Breast epithelium (tissue), 3 donors: ENCODE data around the gene NUDT1.

Source experiments
- POLR2A ChIP-seq: fragments of 450-650 bp; IDR thresholded peaks from one replicate; pipeline ENCODE4 v1.6.1; 2016; ENCODE audit warnings: antibody characterized with exemption, mild to moderate bottlenecking, moderate library complexity
- POLR2AphosphoS5 ChIP-seq, 3 donors: sonication (generic); formaldehyde crosslinking; IDR thresholded peaks; one replicate each; pipeline ENCODE4 v1.6.1; 2017; ENCODE audit warnings: antibody characterized with exemption in 3 of 3
- TF ChIP-seq, protein P1 (sequence below), 3 donors: fragments of 450-650 bp; IDR thresholded peaks; one replicate each; pipeline ENCODE4 v1.5.1; 2016 to 2017; ENCODE audit warnings: antibody characterized with exemption in 3 of 3, mild to moderate bottlenecking in 3 of 3, moderate library complexity in 3 of 3

DNA sequence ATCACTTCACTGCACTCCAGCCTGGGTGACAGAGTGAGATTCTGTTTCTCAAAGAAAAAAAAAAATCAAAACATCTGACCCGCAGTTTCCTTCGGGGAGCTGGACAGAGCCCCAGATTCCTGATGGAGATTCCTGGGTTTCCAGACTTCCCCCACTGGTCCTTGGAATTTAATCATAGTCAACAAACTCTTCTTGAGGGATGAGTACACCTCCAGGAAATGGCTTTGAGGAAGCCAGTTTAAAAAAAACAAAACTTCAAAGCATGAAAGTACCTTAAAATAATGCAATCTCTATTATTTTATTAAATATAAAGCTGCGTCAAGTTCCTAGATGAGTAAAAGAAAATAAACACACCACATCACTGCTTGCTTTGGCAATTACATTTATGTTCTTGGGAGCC, 8.1 kb upstream of the NUDT1 start:
- TF ChIP-seq, protein P1, sequence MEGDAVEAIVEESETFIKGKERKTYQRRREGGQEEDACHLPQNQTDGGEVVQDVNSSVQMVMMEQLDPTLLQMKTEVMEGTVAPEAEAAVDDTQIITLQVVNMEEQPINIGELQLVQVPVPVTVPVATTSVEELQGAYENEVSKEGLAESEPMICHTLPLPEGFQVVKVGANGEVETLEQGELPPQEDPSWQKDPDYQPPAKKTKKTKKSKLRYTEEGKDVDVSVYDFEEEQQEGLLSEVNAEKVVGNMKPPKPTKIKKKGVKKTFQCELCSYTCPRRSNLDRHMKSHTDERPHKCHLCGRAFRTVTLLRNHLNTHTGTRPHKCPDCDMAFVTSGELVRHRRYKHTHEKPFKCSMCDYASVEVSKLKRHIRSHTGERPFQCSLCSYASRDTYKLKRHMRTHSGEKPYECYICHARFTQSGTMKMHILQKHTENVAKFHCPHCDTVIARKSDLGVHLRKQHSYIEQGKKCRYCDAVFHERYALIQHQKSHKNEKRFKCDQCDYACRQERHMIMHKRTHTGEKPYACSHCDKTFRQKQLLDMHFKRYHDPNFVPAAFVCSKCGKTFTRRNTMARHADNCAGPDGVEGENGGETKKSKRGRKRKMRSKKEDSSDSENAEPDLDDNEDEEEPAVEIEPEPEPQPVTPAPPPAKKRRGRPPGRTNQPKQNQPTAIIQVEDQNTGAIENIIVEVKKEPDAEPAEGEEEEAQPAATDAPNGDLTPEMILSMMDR (IDR thresholded peaks at IDR 0.05): no peak
- no peak for TF ChIP-seq POLR2AphosphoS5 (IDR thresholded peaks at IDR 0.05)
- TF ChIP-seq POLR2A: no peak
